Esophagus muscularis mucosa (tissue), 3 donors: ENCODE results near the gene TM4SF4.

ENCODE experiments used
- CTCF ChIP-seq, 3 experiments: fragments of 200-600 bp in 2 of 3; fragments of 450-650 bp in 1 of 3; sonication (generic) in 2 of 3; IDR thresholded peaks; one replicate each; pipeline ENCODE4 v1.5.1; 2017 to 2019; ENCODE audit warnings: antibody characterized with exemption in 3 of 3, mild to moderate bottlenecking in 2 of 3, moderate library complexity in 1 of 3
- POLR2AphosphoS5 ChIP-seq, 2 donors: sonication (generic); formaldehyde crosslinking; IDR thresholded peaks; one replicate each; pipeline ENCODE4 v1.6.1; 2017; ENCODE audit warnings: antibody characterized with exemption in 2 of 2

- TF ChIP-seq CTCF (IDR thresholded peaks at IDR 0.05) (no peak), POLR2AphosphoS5 (IDR thresholded peaks at IDR 0.05) (no peak)
These were observed 48.2 kb upstream of the TM4SF4 start for GRCh38 chr3:149426325-149426724.
